DND-41 (cell line): ENCODE data around the gene PDE4D.

Source experiments
- ATAC-seq: fragments of 200-7000 bp; cut with Tn5 transposase; 3 replicates; pipeline ENCODE4 v1.9.1; 2021; ENCODE audit warnings: low read depth; ENCODE audit not compliant: insufficient read depth
- DNase-seq: peaks from one replicate; pipeline ENCODE4 v3.0.0-alpha.2; 2020
- H2AFZ ChIP-seq: 2 replicates; pipeline ENCODE4 v1.6.0; 2012; ENCODE audit warnings: low read depth, low read length
- H3K27ac ChIP-seq: 2 replicates; pipeline ENCODE4 v1.5.1; 2012; ENCODE audit warnings: low read length, inconsistent platforms
- H3K27me3 ChIP-seq: fragments of 200-600 bp; sonication (generic); 2 replicates; pipeline ENCODE4 v1.6.0; 2012; ENCODE audit warnings: low read length, mild to moderate bottlenecking, inconsistent platforms; ENCODE audit not compliant: insufficient read depth, poor library complexity
- H3K36me3 ChIP-seq: 2 replicates; pipeline ENCODE4 v1.5.1; 2012; ENCODE audit warnings: low read length, inconsistent platforms; ENCODE audit not compliant: insufficient read depth
- H3K4me1 ChIP-seq: 2 replicates; pipeline ENCODE4 v1.5.1; 2012; ENCODE audit warnings: mild to moderate bottlenecking, low read length; ENCODE audit not compliant: insufficient read depth
- H3K4me2 ChIP-seq: 2 replicates; pipeline ENCODE4 v1.6.0; 2012; ENCODE audit warnings: mild to moderate bottlenecking, moderate library complexity, low read length, inconsistent platforms; ENCODE audit not compliant: insufficient read depth
- H3K4me3 ChIP-seq, 2 experiments: fragments of 200-600 bp in 1 of 2; shearing (Covaris generic) in 1 of 2; 2 replicates each; pipeline ENCODE4 v1.5.1; 2012 to 2016; ENCODE audit warnings: inconsistent platforms in 2 of 2, low read length in 2 of 2, mild to moderate bottlenecking in 2 of 2, low read depth in 1 of 2, moderate library complexity in 1 of 2
- H3K79me2 ChIP-seq: 2 replicates; pipeline ENCODE4 v1.6.0; 2012; ENCODE audit warnings: low read length, inconsistent platforms; ENCODE audit not compliant: insufficient read depth
- H3K9ac ChIP-seq: 2 replicates; pipeline ENCODE4 v1.6.0; 2012; ENCODE audit warnings: low read depth, mild to moderate bottlenecking, inconsistent platforms, low read length, moderate library complexity
- H3K9me3 ChIP-seq: 2 replicates; pipeline ENCODE4 v1.5.1; 2012; ENCODE audit warnings: low read length, moderate library complexity, mild to moderate bottlenecking, inconsistent platforms; ENCODE audit not compliant: insufficient read depth, severe bottlenecking
- H4K20me1 ChIP-seq: 2 replicates; pipeline ENCODE4 v1.6.0; 2012; ENCODE audit warnings: low read length; ENCODE audit not compliant: insufficient read depth
- CTCF ChIP-seq: IDR thresholded peaks from 2 replicates; pipeline ENCODE4 v1.5.1; 2012; ENCODE audit warnings: borderline replicate concordance, low read length, moderate library complexity, mild to moderate bottlenecking; ENCODE audit not compliant: poor library complexity, severe bottlenecking; ENCODE audit errors: extremely low read depth
- EZH2 ChIP-seq: IDR thresholded peaks from 3 replicates; pipeline ENCODE4 v1.6.1; 2012; ENCODE audit warnings: borderline replicate concordance, low read depth, mild to moderate bottlenecking, moderate library complexity, low read length, inconsistent platforms; ENCODE audit not compliant: severe bottlenecking

The PDE4D gene

GRCh38 chr5:59261969-59262368 lies 631.6 kb downstream of the PDE4D start:
- Histone ChIP-seq H3K4me3 (no peak overlapping the region), H3K27ac (no peak overlapping the region), H3K36me3 (no peaks in the 10 kb centered on the region), H3K9me3 (no peaks in the 10 kb centered on the region), H4K20me1 (no peaks in the 10 kb centered on the region), H3K4me1 (no peaks in the 10 kb centered on the region), H3K27me3 (no peaks in the 10 kb centered on the region), H3K9ac (no peak overlapping the region), H2AFZ (no peak overlapping the region), H3K79me2 (no peaks in the 10 kb centered on the region), H3K4me2 (no peak overlapping the region)
- ATAC-seq = no peak
- DNase-seq = no peak
- TF ChIP-seq CTCF (no peak), EZH2 (no peak)

DNA sequence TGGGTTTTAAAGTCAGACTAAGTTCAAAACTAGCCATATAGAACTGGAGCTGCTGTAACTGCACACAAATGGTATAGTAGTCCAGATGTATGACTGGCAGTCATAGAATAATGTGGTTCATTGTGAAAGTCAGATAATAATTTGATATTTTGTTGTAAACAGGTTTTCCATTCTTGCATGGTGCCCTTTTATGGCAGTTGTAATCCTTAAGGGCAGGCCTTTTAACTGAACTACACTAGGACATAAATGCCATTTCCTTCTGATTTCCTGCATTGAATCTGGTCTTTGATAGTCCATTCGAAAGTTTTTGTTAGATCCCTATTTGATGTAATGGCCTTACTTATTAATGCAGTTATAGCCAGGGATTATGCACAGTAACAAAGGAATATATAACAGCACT lies 632.6 kb downstream of the PDE4D start:
- Histone ChIP-seq H3K9ac (no peak overlapping the region), H3K4me3 (no peak overlapping the region), H3K79me2 (no peaks in the 10 kb centered on the region), H4K20me1 (no peaks in the 10 kb centered on the region), H3K27me3 (no peaks in the 10 kb centered on the region), H3K4me1 (no peaks in the 10 kb centered on the region), H2AFZ (no peak overlapping the region), H3K4me2 (no peak overlapping the region), H3K27ac (no peak overlapping the region), H3K36me3 (no peaks in the 10 kb centered on the region), H3K9me3 (no peaks in the 10 kb centered on the region)
- DNase-seq (no peak), ATAC-seq (no peak)
- TF ChIP-seq CTCF = no peak
- TF ChIP-seq EZH2 = no peak

- no peaks in the 10 kb centered on the region for H3K79me2 ChIP-seq
- H4K20me1 ChIP-seq = no peaks in the 10 kb centered on the region
- H3K27me3 ChIP-seq = no peaks in the 10 kb centered on the region
- H3K9ac ChIP-seq = no peak overlapping the region
- H3K4me2 ChIP-seq = no peak overlapping the region
- H2AFZ ChIP-seq = no peak overlapping the region
- DNase-seq = no peak
- TF ChIP-seq EZH2 (no peak), CTCF (no peak)
- H3K4me1 ChIP-seq = no peaks in the 10 kb centered on the region
- H3K27ac ChIP-seq = no peak overlapping the region
- no peak overlapping the region for H3K4me3 ChIP-seq
- no peaks in the 10 kb centered on the region for H3K36me3 ChIP-seq
- ATAC-seq = no peak
- no peaks in the 10 kb centered on the region for H3K9me3 ChIP-seq
Observed at GRCh38 chr5:59260200-59260599, 633.3 kb downstream of the PDE4D start.

GRCh38 chr5:59259237-59259636 lies 634.3 kb downstream of the PDE4D start:
- no peaks in the 10 kb centered on the region for H3K9me3 ChIP-seq
- H3K4me2 ChIP-seq = no peak overlapping the region
- no peaks in the 10 kb centered on the region for H3K36me3 ChIP-seq
- H4K20me1 ChIP-seq = no peaks in the 10 kb centered on the region
- TF ChIP-seq CTCF = no peak
- no peak for TF ChIP-seq EZH2
- no peaks in the 10 kb centered on the region for H3K27me3 ChIP-seq
- no peaks in the 10 kb centered on the region for H3K4me1 ChIP-seq
- DNase-seq (no peak), ATAC-seq (no peak)
- H2AFZ ChIP-seq = no peak overlapping the region
- H3K9ac ChIP-seq = no peak overlapping the region
- H3K27ac ChIP-seq = no peak overlapping the region
- H3K4me3 ChIP-seq = no peak overlapping the region
- no peaks in the 10 kb centered on the region for H3K79me2 ChIP-seq
